ENCODE data around the gene GMPS. TPM values are rescaled to one million over a fixed set of nuclear protein-coding genes. Genes with fewer than 3 reads are reported as not detected.
A peak's percentile ranks its signal among the peaks of the same experiment; 100 is the strongest.
"Not testable (repeated sequence)": the region's sequence is repeated elsewhere in the genome, so short reads cannot be mapped to it uniquely, and the experiment has no call there.

Gene GMPS
- 10 to 100 TPM in 3 of 4 donors, 1 to 10 TPM in 1; 3.0 to 45.2 (median 20.4) TPM for total RNA-seq

DNA sequence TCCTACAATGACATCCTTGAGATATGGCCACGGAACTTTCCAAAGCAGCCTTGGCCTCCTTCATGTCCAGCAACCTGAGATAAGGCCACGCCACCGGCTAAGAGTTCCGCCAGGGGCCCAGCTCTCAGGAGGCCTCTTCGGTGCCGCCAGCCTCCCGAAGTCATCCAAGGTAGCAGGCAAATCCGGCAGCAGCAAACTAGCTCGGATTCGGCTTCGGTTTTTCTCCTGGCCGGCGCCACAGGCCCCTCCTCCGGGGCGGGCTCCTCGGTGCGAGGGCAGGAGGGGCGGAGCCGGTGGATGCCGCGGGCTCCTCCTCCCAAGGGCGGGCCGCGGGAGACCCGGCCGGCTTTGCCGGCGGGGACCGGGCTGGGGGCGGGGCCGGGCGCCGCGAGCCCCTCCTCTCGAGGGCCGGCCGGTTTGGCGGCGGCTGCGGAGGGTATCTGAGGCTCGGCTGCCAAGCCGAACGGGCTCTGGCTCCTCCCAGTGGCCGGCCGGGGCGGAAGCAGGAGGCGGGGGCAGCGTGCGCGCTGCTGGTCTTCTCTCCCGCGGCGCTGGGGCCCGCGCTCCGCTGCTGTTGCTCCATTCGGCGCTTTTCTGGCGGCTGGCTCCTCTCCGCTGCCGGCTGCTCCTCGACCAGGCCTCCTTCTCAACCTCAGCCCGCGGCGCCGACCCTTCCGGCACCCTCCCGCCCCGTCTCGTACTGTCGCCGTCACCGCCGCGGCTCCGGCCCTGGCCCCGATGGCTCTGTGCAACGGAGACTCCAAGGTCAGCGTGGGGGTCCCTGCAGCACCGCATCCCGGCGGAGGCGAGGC lies at the start of gene GMPS:
Gene GMPS (plus strand): TSS at position 518 of the 812 bp plus-strand sequence. CDS start 221 bp downstream, at position 739.
- intact Hi-C loops (cut with DNase I; ENCODE audit: low total_unique reads): loop anchor here (5.0 kb wide), 1 partner anchor 63 kb away; the partner anchor contains the start of gene C3orf33

DNA sequence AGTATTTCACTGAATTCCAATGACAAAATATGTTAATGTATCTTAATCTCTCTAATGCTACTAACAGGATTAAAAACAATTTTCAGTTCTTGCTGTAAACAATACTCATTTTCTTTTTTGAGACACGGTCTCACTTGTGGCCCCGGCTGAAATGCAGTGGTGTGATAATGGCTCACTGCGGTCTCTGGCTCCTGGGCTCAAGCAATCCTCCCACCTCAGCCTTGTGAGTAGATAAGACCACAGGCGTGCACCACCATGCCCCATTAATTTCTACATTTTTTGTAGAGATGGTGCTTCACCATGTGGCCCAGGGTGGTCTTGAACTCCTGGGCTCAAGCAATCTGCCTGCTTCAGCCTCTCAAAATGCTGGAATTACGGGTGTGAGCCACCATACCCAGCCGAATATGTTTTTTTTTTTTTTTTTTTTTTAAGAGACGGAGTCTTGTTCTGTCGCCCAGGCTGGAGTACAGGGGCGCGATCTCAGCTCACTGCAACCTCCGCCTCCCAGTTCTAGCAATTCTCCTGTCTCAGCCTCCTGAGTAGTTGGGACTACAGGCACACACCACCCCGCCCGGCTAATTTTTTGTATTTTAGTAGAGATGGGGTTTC lies 41.9 kb upstream of the GMPS start:
- H3K27me3 ChIP-seq; intact Hi-C loops (cut with DNase I; ENCODE audit: low total_unique reads); H3K27ac ChIP-seq; in situ Hi-C loops (cut with MboI; ENCODE audit: low pct_ligation_motif_present in 1 of 4, low pct_unique_long_range_greater_than_20kb in 1 of 4, low sequenced_read_pairs in 3 of 4); H3K4me1 ChIP-seq; H3K4me3 ChIP-seq; DNase-seq; H3K9me3 ChIP-seq: not testable (repeated sequence)
- 91 to 98% methylated on average over 6 to 13 of the region's 13 CpGs for whole genome bisulfite sequencing, 2 donors (ENCODE audit: low coverage in 1 of 2)
- peaks cover 0 to 26% (median 10%) of the 10 kb centered on the region in 4 donors for H3K36me3 ChIP-seq

More for the DNA sequence above, at the start of gene GMPS:
- TF ChIP-seq POLR2AphosphoS5 (IDR thresholded peaks at IDR 0.05) (peak; percentile 77 to 79 (median 78)), POLR2A (IDR thresholded peaks at IDR 0.05) (peak; percentile 73), EP300 (IDR thresholded peaks at IDR 0.05; ENCODE audit: low read depth) (no peak)
- TF ChIP-seq, protein P1, sequence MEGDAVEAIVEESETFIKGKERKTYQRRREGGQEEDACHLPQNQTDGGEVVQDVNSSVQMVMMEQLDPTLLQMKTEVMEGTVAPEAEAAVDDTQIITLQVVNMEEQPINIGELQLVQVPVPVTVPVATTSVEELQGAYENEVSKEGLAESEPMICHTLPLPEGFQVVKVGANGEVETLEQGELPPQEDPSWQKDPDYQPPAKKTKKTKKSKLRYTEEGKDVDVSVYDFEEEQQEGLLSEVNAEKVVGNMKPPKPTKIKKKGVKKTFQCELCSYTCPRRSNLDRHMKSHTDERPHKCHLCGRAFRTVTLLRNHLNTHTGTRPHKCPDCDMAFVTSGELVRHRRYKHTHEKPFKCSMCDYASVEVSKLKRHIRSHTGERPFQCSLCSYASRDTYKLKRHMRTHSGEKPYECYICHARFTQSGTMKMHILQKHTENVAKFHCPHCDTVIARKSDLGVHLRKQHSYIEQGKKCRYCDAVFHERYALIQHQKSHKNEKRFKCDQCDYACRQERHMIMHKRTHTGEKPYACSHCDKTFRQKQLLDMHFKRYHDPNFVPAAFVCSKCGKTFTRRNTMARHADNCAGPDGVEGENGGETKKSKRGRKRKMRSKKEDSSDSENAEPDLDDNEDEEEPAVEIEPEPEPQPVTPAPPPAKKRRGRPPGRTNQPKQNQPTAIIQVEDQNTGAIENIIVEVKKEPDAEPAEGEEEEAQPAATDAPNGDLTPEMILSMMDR (IDR thresholded peaks at IDR 0.05): peak; percentile 29 to 58 (median 46)
- Histone ChIP-seq H3K4me3 (peak within 1 kb of the TSS; percentile 94 to 99 (median 96)), H3K27me3 (no peaks in the 10 kb centered on the region), H3K27ac (peak within 1 kb of the TSS; percentile 97 to 98 (median 98)), H3K36me3 (no peaks in the 10 kb centered on the region), H3K4me1 (peaks cover 4 to 25% (median 20%) of the 10 kb centered on the region in 4 donors), H3K9me3 (no peaks in the 10 kb centered on the region)
- in situ Hi-C loops (cut with MboI; ENCODE audit: low pct_ligation_motif_present in 1 of 4, low pct_unique_long_range_greater_than_20kb in 1 of 4, low sequenced_read_pairs in 3 of 4): loop anchor here in 1 of 4 donors (25.0 kb wide), 1 partner anchor 1292 kb away; the partner anchor contains the start of gene CCNL1
- peak; percentile 96 for DNase-seq
- WGBS, 2 donors (ENCODE audit: low coverage in 1 of 2): 0% methylated on average over 27 of the region's 83 CpGs; no CpG with 5 or more reads in 1 of the 2 donors

DNA sequence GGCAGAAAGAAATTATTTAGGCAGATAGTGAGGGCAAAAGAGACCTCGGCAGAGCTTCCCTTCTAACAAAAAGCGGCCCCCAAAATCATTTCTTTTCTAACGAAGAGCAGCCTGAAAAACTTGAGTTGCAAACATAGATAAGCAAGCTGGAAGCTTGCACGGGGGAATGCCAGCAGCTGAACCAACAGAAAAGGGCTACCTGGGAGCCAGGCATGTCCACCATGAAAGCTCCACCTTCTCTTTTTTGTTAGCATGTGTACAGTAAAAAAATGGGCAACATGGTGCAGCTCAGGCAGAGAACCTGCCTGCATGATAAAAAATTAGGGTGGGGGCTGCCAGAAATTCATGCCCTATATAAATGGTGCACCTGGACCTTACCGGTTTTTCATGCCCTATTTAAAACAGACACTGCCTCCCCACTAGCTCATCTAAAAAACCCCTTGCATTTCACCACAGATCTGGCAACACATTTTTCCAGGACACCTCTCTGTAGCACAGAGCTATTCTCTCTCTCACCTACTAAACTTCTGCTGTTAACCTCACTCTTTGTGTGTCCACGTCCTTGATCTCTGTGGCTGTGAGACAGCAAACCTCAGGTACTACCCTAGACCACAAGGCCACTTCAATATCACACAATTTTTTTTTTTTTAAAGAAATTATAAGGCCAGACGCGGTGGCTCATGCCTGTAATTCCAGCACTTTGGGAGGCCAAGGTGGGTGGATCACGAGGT lies 34.9 kb upstream of the GMPS start:
- no peak overlapping the region for H3K27ac ChIP-seq
- peaks cover 0 to 11% (median 0%) of the 10 kb centered on the region in 4 donors for H3K36me3 ChIP-seq
- H3K9me3 ChIP-seq: no peaks in the 10 kb centered on the region
- DNase-seq: no peak
- no peak for TF ChIP-seq POLR2AphosphoS5 (IDR thresholded peaks at IDR 0.05)
- TF ChIP-seq, protein P1 (IDR thresholded peaks at IDR 0.05): no peak
- 84 to 94% methylated on average over 8 to 9 of the region's 9 CpGs for WGBS, 2 donors (ENCODE audit: low coverage in 1 of 2)
- in situ Hi-C loops (cut with MboI; ENCODE audit: low pct_ligation_motif_present in 1 of 4, low pct_unique_long_range_greater_than_20kb in 1 of 4, low sequenced_read_pairs in 3 of 4) (no loop called here), intact Hi-C loops (cut with DNase I; ENCODE audit: low total_unique reads) (no loop called here)
- no peaks in the 10 kb centered on the region for H3K27me3 ChIP-seq
- no peak overlapping the region for H3K4me3 ChIP-seq
- no peaks in the 10 kb centered on the region for H3K4me1 ChIP-seq

DNA sequence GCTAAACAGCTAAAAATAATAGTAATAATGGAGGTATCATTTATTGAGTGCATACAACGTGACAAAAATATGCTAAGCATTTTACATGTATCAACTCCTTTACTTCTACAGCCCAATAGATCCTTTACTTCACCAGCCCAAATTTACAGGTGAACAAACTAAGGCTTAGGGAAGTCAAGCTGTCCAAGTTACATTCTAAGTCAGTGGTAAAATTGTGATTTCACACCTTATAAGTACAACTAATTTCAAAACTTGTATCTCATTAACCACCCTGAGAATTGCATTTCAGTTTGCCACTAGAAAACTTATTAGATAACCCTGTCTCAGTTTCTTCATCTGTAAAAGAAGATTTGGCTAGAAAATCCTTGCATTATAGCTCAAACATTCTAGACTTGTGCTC lies 26.9 kb upstream of the GMPS start:
- no peaks in the 10 kb centered on the region for H3K9me3 ChIP-seq
- H3K27me3 ChIP-seq: no peaks in the 10 kb centered on the region
- intact Hi-C loops (cut with DNase I; ENCODE audit: low total_unique reads) (no loop called here), in situ Hi-C loops (cut with MboI; ENCODE audit: low pct_ligation_motif_present in 1 of 4, low pct_unique_long_range_greater_than_20kb in 1 of 4, low sequenced_read_pairs in 3 of 4) (no loop called here)
- TF ChIP-seq POLR2AphosphoS5 (IDR thresholded peaks at IDR 0.05) (no peak), POLR2A (IDR thresholded peaks at IDR 0.05) (no peak), EP300 (IDR thresholded peaks at IDR 0.05; ENCODE audit: low read depth) (no peak)
- TF ChIP-seq, protein P1 (IDR thresholded peaks at IDR 0.05): no peak
- H3K4me3 ChIP-seq: no peak overlapping the region
- 57 to 67% methylated on average over 1 of the region's 1 CpG for WGBS, 2 donors (ENCODE audit: low coverage in 1 of 2)
- H3K36me3 ChIP-seq: no peaks in the 10 kb centered on the region
- peaks cover 0 to 21% (median 2%) of the 10 kb centered on the region in 4 donors for H3K4me1 ChIP-seq
- no peak overlapping the region for H3K27ac ChIP-seq
- DNase-seq: no peak
